Measurements from ENCODE around the gene CPSF7. TPM values are rescaled to one million over a fixed set of nuclear protein-coding genes. Genes with fewer than 3 reads are reported as not detected.

CPSF7 gene
- total and polyA plus RNA-seq, 2 donors (not counting 1 experiment from before 2014, with no cell fraction given): 74.7 to 167 TPM

- H3K36me3 ChIP-seq (replicated peaks in 1 of 2; ENCODE audit: control extremely low read depth in 1 of 2, control insufficient read depth in 1 of 2, extremely low read depth in 1 of 2, insufficient read depth in 2 of 2, low read length in 1 of 2): peaks cover 1 to 49% of the 10 kb centered on the region in 2 experiments
Measured at GRCh38 chr11:61452825-61453224, 23.1 kb upstream of the CPSF7 start.

GRCh38 chr11:61448552-61448927 is 18.8 kb upstream of the CPSF7 start:
- H3K27me3 ChIP-seq (replicated peaks in 1 of 4; ENCODE audit: control extremely low read depth in 1 of 4, control insufficient read depth in 3 of 4, insufficient read depth in 4 of 4, low read length in 3 of 4): no peaks in the 10 kb centered on the region
- CTCF ChIA-PET: interaction anchor here (1.0 to 4.5 kb wide), 3 partner anchors 8 to 63 kb away, joined by 4 to 48 read pairs (median 5); no protein-coding TSS in a partner anchor

More at GRCh38 chr11:61452825-61453224, 23.1 kb upstream of the CPSF7 start:
- intact Hi-C loops (cut with micrococcal nuclease): no loop called here
- ATAC-seq (ENCODE audit: low read depth) (no peak), DNase-seq (no peak)
- Histone ChIP-seq H3K9me3 (ENCODE audit: control extremely low read depth in 1 of 3, control insufficient read depth in 2 of 3, insufficient read depth in 1 of 3, low read length in 2 of 3) (no peaks in the 10 kb centered on the region), H3K9ac (ENCODE audit: low read length) (no peak overlapping the region), H3K4me3 (ENCODE audit: control extremely low read depth in 1 of 5, extremely low read depth in 1 of 5, insufficient read depth in 1 of 5, low read depth in 2 of 5, low read length in 4 of 5) (no peak overlapping the region), H2AFZ (ENCODE audit: insufficient read depth, low read depth, low read length, poor library complexity, severe bottlenecking) (no peak overlapping the region), H3K79me2 (ENCODE audit: control insufficient read depth, insufficient read depth, low read length) (peaks cover 36% of the 10 kb centered on the region), H4K20me1 (ENCODE audit: control insufficient read depth, insufficient read depth, low read length, poor library complexity, severe bottlenecking) (peaks cover 14% of the 10 kb centered on the region), H3K27ac (ENCODE audit: low read length in 2 of 2) (no peak overlapping the region), H3K27me3 (replicated peaks in 1 of 4; ENCODE audit: control extremely low read depth in 1 of 4, control insufficient read depth in 3 of 4, insufficient read depth in 4 of 4, low read length in 3 of 4) (no peaks in the 10 kb centered on the region), H3K4me1 (ENCODE audit: control insufficient read depth in 2 of 2, insufficient read depth in 2 of 2, low read length in 2 of 2) (no peaks in the 10 kb centered on the region), H3K4me2 (replicated peaks; ENCODE audit: low read depth, low read length, poor library complexity, severe bottlenecking) (no peak overlapping the region)
- Mint-ChIP-seq H3K27me3 (no peaks in the 10 kb centered on the region), H3K9me3 (ENCODE audit: insufficient read depth) (no peaks in the 10 kb centered on the region), H3K4me1 (no peaks in the 10 kb centered on the region), H3K4me3 (no peak overlapping the region), H3K27ac (no peak overlapping the region)
- POLR2A ChIA-PET: no interaction called here
- WGBS (ENCODE audit: insufficient coverage): 92% methylated on average over 2 of the region's 2 CpGs
- TF ChIP-seq CTCF (IDR thresholded peaks at IDR 0.05): no peak
- no peak for TF ChIP-seq EZH2 (IDR thresholded peaks at IDR 0.05; ENCODE audit: borderline replicate concordance, insufficient read depth, low read depth, low read length, poor library complexity, severe bottlenecking)
- CTCF ChIA-PET: interaction anchor here (1.2 kb wide), 1 partner anchor 64 kb away, joined by 3 read pairs; no protein-coding TSS in a partner anchor

More at GRCh38 chr11:61448552-61448927, 18.8 kb upstream of the CPSF7 start:
- no peak overlapping the region for H2AFZ ChIP-seq (ENCODE audit: insufficient read depth, low read depth, low read length, poor library complexity, severe bottlenecking)
- POLR2A ChIA-PET: interaction anchor here (1.2 kb wide), 1 partner anchor 88 kb away, joined by 3 read pairs; no protein-coding TSS in a partner anchor
- H3K36me3 ChIP-seq (replicated peaks in 1 of 2; ENCODE audit: control extremely low read depth in 1 of 2, control insufficient read depth in 1 of 2, extremely low read depth in 1 of 2, insufficient read depth in 2 of 2, low read length in 1 of 2): peaks cover 2 to 79% of the 10 kb centered on the region in 2 experiments
- H3K9ac ChIP-seq (ENCODE audit: low read length): no peak overlapping the region
- intact Hi-C loops (cut with micrococcal nuclease): no loop called here
- no peaks in the 10 kb centered on the region for H3K4me1 ChIP-seq (ENCODE audit: control insufficient read depth in 2 of 2, insufficient read depth in 2 of 2, low read length in 2 of 2)
- DNase-seq (no peak), ATAC-seq (ENCODE audit: low read depth) (no peak)
- H4K20me1 ChIP-seq (ENCODE audit: control insufficient read depth, insufficient read depth, low read length, poor library complexity, severe bottlenecking): peaks cover 37% of the 10 kb centered on the region
- TF ChIP-seq EZH2 (IDR thresholded peaks at IDR 0.05; ENCODE audit: borderline replicate concordance, insufficient read depth, low read depth, low read length, poor library complexity, severe bottlenecking): no peak
- TF ChIP-seq CTCF (IDR thresholded peaks at IDR 0.05): no peak
- H3K4me2 ChIP-seq (replicated peaks; ENCODE audit: low read depth, low read length, poor library complexity, severe bottlenecking): no peak overlapping the region
- WGBS (ENCODE audit: insufficient coverage): 97% methylated on average over 3 of the region's 7 CpGs
- no peak overlapping the region for H3K4me3 Mint-ChIP-seq
- H3K4me3 ChIP-seq (ENCODE audit: control extremely low read depth in 1 of 5, extremely low read depth in 1 of 5, insufficient read depth in 1 of 5, low read depth in 2 of 5, low read length in 4 of 5): no peak overlapping the region
- H3K4me1 Mint-ChIP-seq: no peaks in the 10 kb centered on the region
- H3K9me3 Mint-ChIP-seq (ENCODE audit: insufficient read depth): no peaks in the 10 kb centered on the region
- no peak overlapping the region for H3K27ac Mint-ChIP-seq
- no peaks in the 10 kb centered on the region for H3K27me3 Mint-ChIP-seq
- H3K9me3 ChIP-seq (ENCODE audit: control extremely low read depth in 1 of 3, control insufficient read depth in 2 of 3, insufficient read depth in 1 of 3, low read length in 2 of 3): no peaks in the 10 kb centered on the region
- no peak overlapping the region for H3K27ac ChIP-seq (ENCODE audit: low read length in 2 of 2)
- H3K79me2 ChIP-seq (ENCODE audit: control insufficient read depth, insufficient read depth, low read length): peaks cover 42% of the 10 kb centered on the region
